ENCODE measurements around the gene SLC16A7.
"Not testable (repeated sequence)": the region's sequence is repeated elsewhere in the genome, so short reads cannot be mapped to it uniquely, and the experiment has no call there.

SLC16A7 gene

GRCh38 chr12:59742841-59743240 lies 147.0 kb downstream of the SLC16A7 start:
- DNase-seq = no peak

DNA sequence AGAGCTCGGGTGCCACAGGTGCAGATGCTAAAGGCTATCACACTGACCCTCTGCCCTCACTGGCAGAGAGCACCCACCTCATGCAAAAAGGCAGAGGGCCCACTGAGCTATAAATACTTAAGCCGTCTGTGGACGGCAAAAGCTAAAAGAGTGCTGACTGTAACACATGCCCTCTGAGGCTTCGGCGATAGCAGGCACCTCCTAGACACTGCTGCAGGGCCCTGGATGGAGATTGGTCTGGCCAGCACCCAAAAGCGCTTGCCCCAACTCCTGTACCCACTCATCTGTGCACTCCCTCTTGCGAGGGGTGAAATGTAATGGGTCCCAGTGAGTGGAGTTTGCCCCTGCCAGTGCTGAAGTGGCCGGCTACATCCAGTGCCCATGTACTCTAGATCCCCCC lies 148.7 kb downstream of the SLC16A7 start:
- no peak for DNase-seq

- not testable (repeated sequence) for DNase-seq
These were observed 155.3 kb downstream of the SLC16A7 start for GRCh38 chr12:59751091-59751490.

DNA sequence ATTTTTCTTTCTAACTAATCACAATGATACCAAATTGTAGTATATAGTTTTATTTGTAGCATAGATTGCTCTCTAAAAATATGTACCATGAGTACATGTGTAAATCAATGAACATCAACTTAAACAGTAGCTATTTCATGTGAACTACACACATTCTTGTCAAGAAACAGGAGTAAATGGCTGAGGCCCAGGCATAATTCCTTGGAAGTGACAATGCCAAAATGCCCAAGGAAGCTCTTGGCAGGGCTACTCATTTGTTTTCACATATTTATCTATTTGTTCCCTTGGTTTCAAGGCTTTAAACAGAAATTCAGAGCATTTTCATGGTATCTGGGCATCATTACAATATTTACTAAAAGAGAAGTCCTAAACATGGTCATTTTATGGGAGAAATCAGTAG lies 165.7 kb downstream of the SLC16A7 start:
- DNase-seq = no peak

GRCh38 chr12:59763835-59764234 lies 168.0 kb downstream of the SLC16A7 start:
- no peak for DNase-seq

DNA sequence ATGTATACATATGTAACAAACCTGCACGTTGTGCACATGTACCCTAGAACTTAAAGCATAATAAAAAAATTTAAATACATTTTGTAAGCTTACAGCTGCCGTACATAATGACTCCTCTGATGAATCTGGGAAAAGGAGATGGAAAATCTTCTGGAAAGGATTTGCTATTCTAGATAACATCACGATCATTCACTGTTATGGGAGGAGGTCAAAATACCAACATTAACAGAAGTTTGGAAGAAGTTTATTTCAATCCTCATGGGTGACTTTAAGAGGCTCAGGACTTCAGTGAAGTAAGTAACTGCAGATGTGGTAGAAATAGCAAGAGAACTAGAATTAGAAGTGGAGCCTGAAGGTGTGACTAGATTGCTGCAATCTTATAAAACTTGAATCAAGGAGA lies 172.2 kb downstream of the SLC16A7 start:
- DNase-seq = no peak

DNA sequence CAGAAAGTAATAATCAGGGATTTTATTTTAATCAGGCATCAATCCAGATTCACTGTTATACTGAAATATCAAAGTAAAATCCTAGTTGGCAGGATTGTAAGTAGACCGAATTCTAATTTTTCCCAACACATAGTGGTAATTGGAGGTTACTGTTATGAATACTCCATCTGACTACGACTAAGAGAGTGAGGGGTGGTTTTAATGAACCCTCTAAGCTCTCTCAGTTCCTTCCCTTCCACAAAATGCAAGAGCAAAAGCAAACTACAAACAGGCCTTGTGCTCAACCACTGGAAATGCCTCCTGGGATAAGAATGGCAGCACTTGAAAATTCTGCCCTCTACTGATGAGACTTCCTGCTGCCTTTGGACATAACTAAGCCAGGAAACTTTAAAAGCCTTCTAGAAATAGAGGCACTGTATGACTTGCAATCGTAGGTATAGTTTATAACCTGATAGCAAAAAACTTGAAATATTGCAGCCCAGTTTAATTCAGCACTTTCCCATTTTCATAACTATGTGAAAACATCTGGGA lies 184.8 kb downstream of the SLC16A7 start:
- peak; percentile 13 for DNase-seq

GRCh38 chr12:59787610-59788009 lies 191.8 kb downstream of the SLC16A7 start:
- DNase-seq = no peak

DNA sequence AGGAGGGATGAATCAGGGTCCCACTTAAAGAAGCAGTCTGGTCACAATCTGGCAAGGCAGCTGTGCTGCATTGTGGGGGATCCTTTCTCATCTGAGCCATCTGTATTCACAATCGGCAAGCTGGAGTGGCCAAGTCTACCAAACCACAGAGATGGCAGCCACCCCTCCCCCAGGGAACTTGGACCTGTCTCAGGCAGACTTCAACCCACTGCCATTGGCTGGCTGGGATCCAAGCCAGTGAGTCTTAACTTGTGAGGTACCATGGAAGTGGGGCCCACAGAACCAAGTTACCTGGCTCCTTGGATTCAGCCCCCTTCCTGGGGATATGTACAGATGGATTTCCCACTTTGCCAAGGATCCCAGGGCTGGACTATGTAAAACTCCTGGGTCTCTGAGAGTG lies 196.8 kb downstream of the SLC16A7 start:
- DNase-seq = no peak

DNA sequence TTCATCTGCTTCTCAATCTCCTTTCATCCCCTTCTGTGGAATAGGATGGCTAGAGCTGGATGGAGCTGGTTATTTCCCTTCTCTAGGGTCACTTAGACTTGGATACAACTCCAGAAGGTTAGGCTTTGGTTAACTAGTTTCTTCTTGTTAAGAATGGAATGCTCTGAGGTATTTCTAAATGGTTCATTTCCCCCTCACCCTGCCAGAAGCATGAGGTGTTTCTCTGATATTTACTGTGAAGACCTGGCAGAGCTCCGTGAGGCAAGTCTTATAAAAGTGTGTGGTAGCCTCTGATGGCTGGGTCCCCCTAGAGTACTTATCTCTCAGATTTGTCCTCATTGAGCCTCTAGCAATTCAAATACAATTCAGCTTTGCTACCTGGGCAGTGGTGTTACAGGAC lies 207.9 kb downstream of the SLC16A7 start:
- DNase-seq = no peak

DNA sequence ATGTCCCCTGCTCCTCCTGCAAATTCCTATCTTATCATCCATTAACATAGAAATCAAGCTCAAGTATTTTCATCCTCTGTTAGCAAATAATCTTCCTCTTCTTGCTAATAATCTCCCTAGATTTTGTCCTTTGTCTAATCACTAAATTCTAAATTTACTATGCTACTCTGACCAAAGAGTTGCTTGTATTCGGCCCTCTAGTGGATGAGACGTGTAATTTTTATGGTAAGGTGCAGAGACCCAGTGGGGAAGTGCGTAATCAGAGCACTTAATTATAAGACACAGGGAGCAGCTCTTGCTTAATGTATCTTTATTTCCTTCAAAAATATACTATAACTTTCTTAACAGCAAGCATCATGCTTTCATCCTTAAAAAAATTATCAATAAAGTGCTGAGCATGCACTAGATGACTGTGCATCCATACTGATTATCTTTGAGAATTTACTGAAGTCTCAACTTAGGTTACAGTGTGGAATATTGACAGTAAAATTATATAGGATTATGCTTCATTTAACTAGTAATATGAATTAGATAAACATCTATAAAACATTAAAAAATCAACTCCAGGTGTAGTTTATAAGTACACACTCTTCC lies 212.6 kb downstream of the SLC16A7 start:
- DNase-seq = peak; percentile 40

DNA sequence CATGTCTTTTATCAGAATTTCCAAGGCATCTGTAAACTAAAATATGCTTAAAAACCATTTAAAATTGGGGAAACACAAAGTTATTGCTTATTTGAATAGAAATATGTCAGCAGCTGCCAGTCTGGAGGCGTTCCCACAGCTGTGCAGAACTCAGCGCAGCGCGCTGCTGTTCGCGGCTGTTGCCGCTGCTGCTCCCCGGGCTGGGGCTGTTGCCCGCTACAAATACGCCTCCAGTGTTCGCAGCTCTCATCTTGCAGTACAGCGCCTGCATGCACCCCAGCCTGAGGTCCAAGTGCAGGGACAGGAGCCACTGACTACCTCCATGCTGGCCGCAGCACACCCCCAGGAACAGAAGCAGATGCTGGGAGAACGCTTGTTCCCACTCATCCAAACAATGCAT lies 216.2 kb downstream of the SLC16A7 start:
- no peak for DNase-seq

GRCh38 chr12:59812716-59813115 lies 216.9 kb downstream of the SLC16A7 start:
- no peak for DNase-seq

- DNase-seq = no peak
These were observed 224.8 kb downstream of the SLC16A7 start for GRCh38 chr12:59820594-59821011.

DNA sequence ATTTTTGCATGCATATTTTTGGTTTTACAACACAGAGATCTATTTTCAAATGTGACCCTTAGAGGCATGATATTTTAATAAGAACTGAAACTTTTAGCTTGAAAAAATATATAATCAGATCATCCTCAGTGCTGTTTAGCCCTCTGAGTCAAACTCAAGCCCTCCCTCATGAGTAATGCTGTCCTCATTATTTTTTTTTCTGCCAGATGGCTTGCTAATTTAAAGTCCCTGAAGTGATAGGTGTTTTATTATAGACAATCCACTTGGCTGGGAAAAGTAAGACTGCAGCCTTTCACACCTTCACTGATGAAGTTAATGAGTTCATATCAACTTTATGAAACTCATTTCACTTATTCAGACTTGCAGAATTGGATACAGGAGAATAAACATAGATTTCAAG lies 227.7 kb downstream of the SLC16A7 start:
- no peak for DNase-seq

- DNase-seq = no peak
These were observed 231.9 kb downstream of the SLC16A7 start for GRCh38 chr12:59827767-59828166.

DNA sequence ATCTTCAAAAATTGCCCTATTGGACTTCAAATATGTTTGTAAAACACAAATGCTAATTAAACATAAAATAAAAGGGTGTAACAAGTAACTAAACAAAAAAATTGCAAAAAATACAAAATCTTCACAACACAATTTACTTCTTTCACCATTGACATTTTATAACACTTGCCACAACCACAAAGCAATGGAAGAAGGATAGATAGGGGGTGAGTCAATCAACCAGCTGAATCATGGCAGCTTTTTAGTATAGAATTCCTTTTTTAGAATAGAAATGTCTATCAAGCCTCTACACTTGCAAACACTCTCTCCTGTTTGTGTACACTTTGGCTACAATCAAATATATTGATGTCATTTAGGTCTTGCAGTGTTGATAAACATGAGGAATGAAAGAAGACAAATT lies 232.7 kb downstream of the SLC16A7 start:
- DNase-seq = no peak

DNA sequence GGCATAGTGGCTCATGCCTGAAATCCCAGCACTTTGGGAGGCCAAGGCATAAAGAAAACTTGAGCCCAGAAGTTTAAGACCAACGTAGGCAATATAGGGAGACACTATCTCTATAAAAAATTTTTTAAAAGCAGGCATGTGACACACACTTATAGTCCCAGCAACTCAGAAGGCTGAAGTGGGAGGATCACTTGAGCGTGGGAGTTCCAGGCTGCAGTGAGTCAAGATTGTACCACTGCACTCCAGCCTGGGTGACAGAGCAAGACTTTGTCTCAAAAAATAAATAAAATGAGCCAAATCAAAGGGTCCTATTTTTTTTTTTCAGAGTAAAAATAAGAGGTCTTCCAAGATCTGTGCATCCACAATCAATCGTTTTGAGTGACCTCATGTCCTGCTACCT lies 237.6 kb downstream of the SLC16A7 start:
- DNase-seq = no peak

DNA sequence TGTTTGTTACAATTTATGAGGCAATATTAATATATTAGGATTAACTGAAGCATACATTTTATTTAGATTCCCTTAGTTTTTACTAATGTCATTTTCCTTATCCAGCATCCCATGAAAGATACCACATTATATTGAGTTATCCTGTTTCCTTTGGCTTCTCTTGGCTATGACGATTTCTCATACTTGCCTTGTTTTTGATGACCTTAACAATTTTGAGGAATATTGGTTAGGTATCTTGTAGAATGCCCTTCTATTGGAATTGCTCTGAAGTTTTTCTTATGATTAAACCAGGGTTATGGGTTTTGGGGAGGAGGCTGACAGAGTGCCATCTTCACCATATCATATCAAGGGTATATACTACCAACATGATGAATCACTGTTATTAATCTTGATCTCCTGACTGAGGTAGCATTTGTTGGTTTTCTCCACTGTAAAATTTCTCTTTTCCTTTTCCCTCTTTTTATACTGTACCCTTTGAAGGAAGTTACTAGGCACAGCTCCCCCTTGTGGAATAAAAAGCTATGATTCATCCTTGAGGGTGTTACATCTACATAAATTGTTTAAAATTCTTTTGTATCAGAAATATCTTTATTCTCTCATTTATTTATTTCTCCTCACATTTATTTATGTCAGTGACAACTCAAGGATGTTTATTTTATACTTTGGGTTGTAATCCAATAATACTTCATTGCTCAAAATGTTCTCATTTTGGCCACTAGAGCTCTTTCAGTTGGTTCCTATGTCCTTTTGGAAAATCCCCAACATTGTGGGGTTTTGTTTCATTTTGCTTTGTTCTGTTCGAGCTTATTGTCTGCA lies 239.0 kb downstream of the SLC16A7 start:
- DNase-seq = peak; percentile 5
